Neuronal stem cell (in vitro differentiated cells): ENCODE measurements around the gene EBI3.
"Not testable (repeated sequence)": the region's sequence is repeated elsewhere in the genome, so short reads cannot be mapped to it uniquely, and the experiment has no call there.

Experiments used
- DNase-seq: peaks from one replicate; pipeline ENCODE4 v3.0.0-alpha.2; 2013; ENCODE audit warnings: low spot score
- H2AFZ ChIP-seq: one replicate; pipeline ENCODE4 v1.6.1; 2013; ENCODE audit warnings: mild to moderate bottlenecking, low read length, inconsistent platforms
- H2AK5ac ChIP-seq: 2 replicates; pipeline ENCODE4 v1.6.1; 2013; ENCODE audit warnings: low read depth, mild to moderate bottlenecking, inconsistent platforms, low read length, moderate library complexity, mixed read lengths
- H2BK120ac ChIP-seq: 2 replicates; pipeline ENCODE4 v1.6.1; 2013; ENCODE audit warnings: low read depth, mild to moderate bottlenecking, inconsistent platforms, low read length, moderate library complexity, mixed read lengths
- H2BK12ac ChIP-seq: one replicate; pipeline ENCODE4 v1.6.1; 2013; ENCODE audit warnings: low read length, inconsistent platforms
- H2BK15ac ChIP-seq: 2 replicates; pipeline ENCODE4 v1.6.1; 2013; ENCODE audit warnings: mild to moderate bottlenecking, low read length, inconsistent platforms, mixed read lengths
- H2BK5ac ChIP-seq: one replicate; pipeline ENCODE4 v1.6.1; 2013; ENCODE audit warnings: inconsistent platforms, mild to moderate bottlenecking, low read length, moderate library complexity
- H3K14ac ChIP-seq: one replicate; pipeline ENCODE4 v1.6.1; 2013; ENCODE audit warnings: low read length, inconsistent platforms
- H3K18ac ChIP-seq: 2 replicates; pipeline ENCODE4 v1.6.1; 2013; ENCODE audit warnings: low read length, inconsistent platforms
- H3K23ac ChIP-seq: 2 replicates; pipeline ENCODE4 v1.6.1; 2013; ENCODE audit warnings: low read depth, mild to moderate bottlenecking, mixed read lengths, low read length, inconsistent platforms; ENCODE audit not compliant: poor library complexity
- H3K27ac ChIP-seq: replicated peaks from 3 replicates; pipeline ENCODE4 v1.5.1; 2013; ENCODE audit warnings: low read length, inconsistent platforms
- H3K27me3 ChIP-seq, 3 experiments: 2 replicates each; pipeline ENCODE4 v1.6.1; 2013; ENCODE audit warnings: low read length in 3 of 3, mild to moderate bottlenecking in 2 of 3, inconsistent platforms in 1 of 3, low read depth in 1 of 3, mixed read lengths in 1 of 3, moderate library complexity in 1 of 3; ENCODE audit not compliant: control insufficient read depth in 3 of 3, insufficient read depth in 3 of 3
- H3K36me3 ChIP-seq, 2 donors: replicated peaks in 1 of 2; 2 replicates each; pipeline ENCODE4 v1.6.1; 2013; ENCODE audit warnings: low read length in 2 of 2; ENCODE audit not compliant: control insufficient read depth in 2 of 2, insufficient read depth in 2 of 2
- H3K4ac ChIP-seq: 2 replicates; pipeline ENCODE4 v1.6.1; 2013; ENCODE audit warnings: inconsistent platforms, mild to moderate bottlenecking, low read length, moderate library complexity
- H3K4me1 ChIP-seq, 2 donors: 1 replicate in 1 of 2; 2 replicates in 1 of 2; pipeline ENCODE4 v1.6.1; 2013; ENCODE audit warnings: low read length in 2 of 2, low read depth in 1 of 2; ENCODE audit not compliant: control insufficient read depth in 2 of 2, insufficient read depth in 1 of 2
- H3K4me2 ChIP-seq: one replicate; pipeline ENCODE4 v1.6.1; 2013; ENCODE audit warnings: mild to moderate bottlenecking, low read length, inconsistent platforms; ENCODE audit not compliant: insufficient read depth, poor library complexity, severe bottlenecking
- H3K4me3 ChIP-seq, 2 donors: 2 replicates each; pipeline ENCODE4 v1.5.1; 2013; ENCODE audit warnings: low read length in 2 of 2, mild to moderate bottlenecking in 2 of 2, inconsistent platforms in 1 of 2, moderate library complexity in 1 of 2
- H3K79me1 ChIP-seq: one replicate; pipeline ENCODE4 v1.6.1; 2013; ENCODE audit warnings: low read depth, mild to moderate bottlenecking, inconsistent platforms, low read length, moderate library complexity
- H3K9ac ChIP-seq: one replicate; pipeline ENCODE4 v1.6.1; 2013; ENCODE audit warnings: mild to moderate bottlenecking, low read depth, low read length, inconsistent platforms; ENCODE audit not compliant: poor library complexity
- H3K9me3 ChIP-seq, 2 donors: replicated peaks in 1 of 2; 2 replicates each; pipeline versions ENCODE3 to v1.6.1; 2013; ENCODE audit warnings: low read length in 2 of 2, mild to moderate bottlenecking in 2 of 2, inconsistent platforms in 1 of 2, low read depth in 1 of 2, mixed read lengths in 1 of 2, moderate library complexity in 1 of 2; ENCODE audit not compliant: control insufficient read depth in 2 of 2, insufficient read depth in 1 of 2
- H4K8ac ChIP-seq: one replicate; pipeline ENCODE4 v1.6.1; 2013; ENCODE audit warnings: low read depth, mild to moderate bottlenecking, inconsistent platforms, low read length, moderate library complexity
- H4K91ac ChIP-seq: one replicate; pipeline ENCODE4 v1.6.1; 2013; ENCODE audit warnings: low read length, low read depth, mild to moderate bottlenecking, inconsistent platforms; ENCODE audit not compliant: poor library complexity
- WGBS, 2 donors: extraction: QIAGEN DNeasy Blood & Tissue Kit; methylation state at CpG; one replicate each; pipeline ENCODE4 v1.1.7; 2013; ENCODE audit warnings: missing lambda C conversion rate in 2 of 2, mixed read lengths in 1 of 2; ENCODE audit not compliant: insufficient read length in 2 of 2, insufficient replicate concordance in 1 of 2; ENCODE audit errors: extremely low coverage in 2 of 2; 5-methylcytosine and 5-hydroxymethylcytosine counted together

The EBI3 gene

DNA sequence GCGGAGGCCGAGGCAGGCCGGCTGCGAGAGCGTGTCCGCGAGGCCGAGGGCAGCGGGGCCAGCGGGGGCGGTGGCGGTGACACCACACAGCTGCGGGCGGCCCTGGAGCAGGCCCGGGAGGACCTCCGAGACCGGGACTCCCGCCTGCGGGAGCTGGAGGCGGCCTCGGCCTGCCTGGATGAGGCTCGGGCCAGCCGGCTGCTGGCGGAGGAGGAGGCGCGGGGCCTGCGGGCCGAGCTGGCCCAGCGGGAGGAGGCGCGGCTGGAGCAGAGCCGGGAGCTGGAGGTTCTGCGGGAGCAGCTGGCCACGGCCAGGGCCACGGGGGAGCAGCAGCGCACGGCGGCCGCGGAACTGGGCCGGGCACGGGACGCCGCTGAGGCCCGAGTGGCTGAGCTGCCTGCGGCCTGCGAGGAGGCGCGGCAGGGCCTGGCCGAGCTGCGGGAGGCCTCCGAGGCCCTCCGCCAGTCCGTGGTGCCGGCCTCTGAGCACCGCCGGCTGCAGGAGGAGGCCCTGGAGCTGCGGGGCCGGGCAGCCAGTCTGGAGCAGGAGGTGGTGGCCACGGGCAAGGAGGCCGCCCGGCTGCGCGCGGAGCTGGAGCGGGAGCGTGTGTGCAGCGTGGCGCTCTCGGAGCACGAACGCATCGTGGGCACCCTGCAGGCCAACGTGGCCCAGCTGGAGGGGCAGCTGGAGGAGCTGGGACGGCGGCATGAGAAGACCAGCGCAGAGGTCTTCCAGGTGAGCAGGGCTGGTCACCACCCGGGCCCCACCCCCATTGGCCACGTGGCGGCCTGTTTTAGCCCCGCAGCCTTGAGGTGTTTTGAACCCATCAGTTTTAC lies 11.7 kb upstream of the EBI3 start:
- Histone ChIP-seq H2BK5ac (no peak overlapping the region), H3K18ac (peak overlapping the region; percentile 80), H3K36me3 (no peaks in the 10 kb centered on the region), H2AK5ac (no peak overlapping the region), H2BK15ac (no peak overlapping the region), H4K91ac (no peak overlapping the region), H3K23ac (peak overlapping the region; percentile 65), H3K4ac (no peak overlapping the region), H4K8ac (no peak overlapping the region), H3K4me1 (no peaks in the 10 kb centered on the region), H3K9ac (no peak overlapping the region), H3K27ac (no peak overlapping the region), H3K9me3 (peaks cover 0 to 2% of the 10 kb centered on the region in 2 donors), H2BK12ac (peak overlapping the region; percentile 10), H3K4me3 (no peak overlapping the region), H3K14ac (no peak overlapping the region), H3K4me2 (no peak overlapping the region), H2AFZ (no peak overlapping the region), H3K79me1 (no peaks in the 10 kb centered on the region), H2BK120ac (no peak overlapping the region), H3K27me3 (peaks cover 0 to 12% (median 0%) of the 10 kb centered on the region in 3 experiments)
- DNase-seq = no peak
- no CpG with 5 or more reads among the region's 81 CpGs for WGBS, 2 donors

DNA sequence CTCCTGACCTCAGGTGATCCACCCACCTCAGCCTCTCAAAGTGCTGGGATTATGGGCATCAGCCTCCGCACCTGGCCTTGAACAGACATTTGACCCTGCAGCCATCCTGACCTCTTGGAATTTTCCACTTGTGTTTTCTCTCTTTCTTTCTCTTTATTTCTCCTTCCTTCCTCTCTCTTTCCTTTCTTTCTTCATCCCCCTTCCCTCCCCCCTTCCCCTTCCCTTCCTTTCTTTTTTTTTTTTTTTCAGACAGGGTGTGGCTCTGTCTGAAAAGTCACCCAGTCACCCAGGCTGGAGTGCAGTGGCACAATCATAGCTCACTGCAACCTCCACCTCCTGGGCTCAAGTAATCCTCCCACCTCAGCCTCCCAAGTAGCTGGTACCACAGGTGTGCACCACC lies 10.8 kb upstream of the EBI3 start:
- H2AK5ac ChIP-seq = not testable (repeated sequence)

DNA sequence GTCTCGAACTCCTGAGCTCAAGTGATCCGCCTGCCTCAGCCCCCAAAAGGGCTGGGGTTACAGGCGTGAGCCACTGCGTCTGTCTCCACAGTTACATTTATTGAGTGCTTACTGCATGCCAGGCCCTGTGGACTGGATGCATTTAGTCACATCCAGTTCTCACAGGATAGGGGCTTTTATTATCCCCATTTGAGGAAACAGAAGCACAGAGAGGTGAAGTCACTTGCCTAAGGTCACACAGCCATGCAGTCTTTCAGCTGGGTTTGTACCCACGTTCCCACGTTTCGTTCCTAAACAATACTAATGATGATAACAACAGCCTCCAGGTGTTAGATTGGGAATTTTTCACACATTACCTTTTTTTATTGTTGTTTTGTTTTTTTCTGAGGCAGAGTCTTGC lies 9.1 kb upstream of the EBI3 start:
- H3K79me1 ChIP-seq = no peaks in the 10 kb centered on the region
- H3K4ac ChIP-seq = no peak overlapping the region
- no peak overlapping the region for H3K14ac ChIP-seq
- peaks cover 0 to 2% of the 10 kb centered on the region in 2 donors for H3K9me3 ChIP-seq
- DNase-seq = no peak
- H2AK5ac ChIP-seq = no peak overlapping the region
- no peaks in the 10 kb centered on the region for H3K36me3 ChIP-seq
- H2BK120ac ChIP-seq = no peak overlapping the region
- H3K27me3 ChIP-seq = no peaks in the 10 kb centered on the region
- H3K4me3 ChIP-seq = no peak overlapping the region
- no peak overlapping the region for H3K4me2 ChIP-seq
- H3K23ac ChIP-seq = no peak overlapping the region
- no CpG with 5 or more reads among the region's 7 CpGs for WGBS, 2 donors
- no peak overlapping the region for H2AFZ ChIP-seq
- no peak overlapping the region for H3K9ac ChIP-seq
- H3K27ac ChIP-seq = no peak overlapping the region
- peaks cover 0 to 6% of the 10 kb centered on the region in 2 donors for H3K4me1 ChIP-seq
- H4K91ac ChIP-seq = no peak overlapping the region
- no peak overlapping the region for H2BK15ac ChIP-seq
- H2BK5ac ChIP-seq = no peak overlapping the region
- H2BK12ac ChIP-seq = no peak overlapping the region
- H3K18ac ChIP-seq = no peak overlapping the region
- H4K8ac ChIP-seq = no peak overlapping the region

More for the DNA sequence above, 10.8 kb upstream of the EBI3 start:
- H2BK15ac ChIP-seq, H4K91ac ChIP-seq, H3K18ac ChIP-seq, H2BK120ac ChIP-seq, H2BK5ac ChIP-seq, H3K14ac ChIP-seq, H4K8ac ChIP-seq, H2AFZ ChIP-seq, DNase-seq, H3K36me3 ChIP-seq, H3K4me3 ChIP-seq, H3K4me1 ChIP-seq, H3K9me3 ChIP-seq, H3K4ac ChIP-seq, H3K27ac ChIP-seq, H3K9ac ChIP-seq, H3K27me3 ChIP-seq, H3K4me2 ChIP-seq, H3K79me1 ChIP-seq, H2BK12ac ChIP-seq, H3K23ac ChIP-seq: not testable (repeated sequence)
- no CpG with 5 or more reads among the region's 1 CpG for WGBS, 2 donors

DNA sequence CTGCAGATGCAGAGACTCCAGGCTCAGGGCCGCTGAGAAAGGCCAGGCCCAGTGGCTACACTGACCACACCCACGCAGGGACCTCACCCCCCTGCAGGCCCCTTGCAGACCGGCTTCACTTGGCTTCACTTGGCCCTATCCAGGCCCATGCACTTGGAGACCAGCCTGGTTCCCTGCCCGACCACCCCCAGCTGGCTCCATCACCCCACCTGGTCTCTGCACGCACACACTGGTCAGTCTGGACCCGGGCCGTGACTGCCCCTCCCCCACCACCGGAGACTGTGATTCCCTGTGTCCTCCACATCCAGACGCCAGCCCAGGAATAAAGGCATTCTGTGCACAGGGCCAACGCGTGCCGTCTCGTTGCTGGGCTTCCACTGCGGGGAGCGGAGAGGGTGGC lies 4.9 kb upstream of the EBI3 start:
- peak overlapping the region; percentile 78 for H3K18ac ChIP-seq
- no CpG with 5 or more reads among the region's 15 CpGs for WGBS, 2 donors
- H3K79me1 ChIP-seq = no peaks in the 10 kb centered on the region
- peak overlapping the region; percentile 85 for H2AFZ ChIP-seq
- peaks cover 0 to 6% of the 10 kb centered on the region in 2 donors for H3K4me1 ChIP-seq
- H3K23ac ChIP-seq = no peak overlapping the region
- H3K14ac ChIP-seq = peak overlapping the region; percentile 89
- DNase-seq = no peak
- H3K27me3 ChIP-seq = no peaks in the 10 kb centered on the region
- no peak overlapping the region for H3K4ac ChIP-seq
- no peaks in the 10 kb centered on the region for H3K36me3 ChIP-seq
- no peak overlapping the region for H3K27ac ChIP-seq
- H2BK5ac ChIP-seq = no peak overlapping the region
- H2BK15ac ChIP-seq = peak overlapping the region; percentile 2
- no peak overlapping the region for H2BK120ac ChIP-seq
- H2BK12ac ChIP-seq = no peak overlapping the region
- no peak overlapping the region for H4K8ac ChIP-seq
- H3K9me3 ChIP-seq = no peaks in the 10 kb centered on the region
- no peak overlapping the region for H3K4me3 ChIP-seq
- no peak overlapping the region for H4K91ac ChIP-seq
- H2AK5ac ChIP-seq = peak overlapping the region; percentile 5
- H3K9ac ChIP-seq = no peak overlapping the region
- H3K4me2 ChIP-seq = no peak overlapping the region
